ENCODE data around the gene ZNF462.

ZNF462 gene

GRCh38 chr9:107046692-107047091, 183.7 kb downstream of the ZNF462 start:
- TF ChIP-seq CTCF (IDR thresholded peaks at IDR 0.05; ENCODE audit: low read depth, low read length, missing control alignments): no peak
- in situ Hi-C loops (cut with HindIII; ENCODE audit: low sequenced_read_pairs): no loop called here
- no peak for DNase-seq (ENCODE audit: low read depth)
- no peak overlapping the region for H3K4me3 ChIP-seq (ENCODE audit: low read depth, low read length)

GRCh38 chr9:107049046-107049802, 186.3 kb downstream of the ZNF462 start:
- no peak for TF ChIP-seq CTCF (IDR thresholded peaks at IDR 0.05; ENCODE audit: low read depth, low read length, missing control alignments)
- DNase-seq (ENCODE audit: low read depth): no peak
- in situ Hi-C loops (cut with HindIII; ENCODE audit: low sequenced_read_pairs): no loop called here
- H3K4me3 ChIP-seq (ENCODE audit: low read depth, low read length): no peak overlapping the region

GRCh38 chr9:107049803-107050184, 186.8 kb downstream of the ZNF462 start:
- in situ Hi-C loops (cut with HindIII; ENCODE audit: low sequenced_read_pairs): no loop called here
- no peak for TF ChIP-seq CTCF (IDR thresholded peaks at IDR 0.05; ENCODE audit: low read depth, low read length, missing control alignments)
- H3K4me3 ChIP-seq (ENCODE audit: low read depth, low read length): no peak overlapping the region
- no peak for DNase-seq (ENCODE audit: low read depth)

- H3K4me3 ChIP-seq (ENCODE audit: low read depth, low read length): no peak overlapping the region
- TF ChIP-seq CTCF (IDR thresholded peaks at IDR 0.05; ENCODE audit: low read depth, low read length, missing control alignments): no peak
- in situ Hi-C loops (cut with HindIII; ENCODE audit: low sequenced_read_pairs): no loop called here
- DNase-seq (ENCODE audit: low read depth): no peak
Measured at GRCh38 chr9:107051392-107051791, 188.4 kb downstream of the ZNF462 start.

- DNase-seq (ENCODE audit: low read depth): no peak
- TF ChIP-seq CTCF (IDR thresholded peaks at IDR 0.05; ENCODE audit: low read depth, low read length, missing control alignments): no peak
- in situ Hi-C loops (cut with HindIII; ENCODE audit: low sequenced_read_pairs): no loop called here
- H3K4me3 ChIP-seq (ENCODE audit: low read depth, low read length): no peak overlapping the region
Measured at GRCh38 chr9:107054146-107054545, 191.2 kb downstream of the ZNF462 start.

GRCh38 chr9:107059220-107059619, 196.3 kb downstream of the ZNF462 start:
- in situ Hi-C loops (cut with HindIII; ENCODE audit: low sequenced_read_pairs): no loop called here
- no peak for TF ChIP-seq CTCF (IDR thresholded peaks at IDR 0.05; ENCODE audit: low read depth, low read length, missing control alignments)
- DNase-seq (ENCODE audit: low read depth): no peak

More at GRCh38 chr9:107059220-107059619, 196.3 kb downstream of the ZNF462 start:
- no peak overlapping the region for H3K4me3 ChIP-seq (ENCODE audit: low read depth, low read length)

Measured in astrocyte of the cerebellum (primary cell).